GM12878 (cell line): ENCODE results near the gene NLRC5. TPM values are rescaled to one million over a fixed set of nuclear protein-coding genes. Genes with fewer than 3 reads are reported as not detected.

Experiments
- ATAC-seq: fragments of 200-7000 bp; cut with Tn5 transposase; 3 replicates; pipeline ENCODE4 v1.9.1; 2020; ENCODE audit warnings: mild to moderate bottlenecking, moderate library complexity
- BruUV-seq: library from RNA; stranded (reverse); fragments of 400-500 nt; replicated peaks from 2 replicates; lab custom pipeline; 2021; lab: Mats Ljungman, UMichigan
- CTCF ChIA-PET: fragments of 300-600 bp; sonication (Branson Sonifier 250); formaldehyde crosslinking; extraction: SDS; loops from one replicate; lab custom pipeline; 2021; ENCODE audit warnings: inconsistent platforms; lab: Yijun Ruan, JAX
- POLR2A ChIA-PET: fragments of 350-600 bp; formaldehyde crosslinking; extraction: SDS; loops from one replicate; lab custom pipeline; 2021; ENCODE audit warnings: inconsistent platforms; lab: Charles Lee
- RAD21 ChIA-PET: fragments of 300-600 bp; sonication (Branson Sonifier 250); formaldehyde crosslinking; loops from one replicate; lab custom pipeline; 2023; ENCODE audit warnings: antibody characterized with exemption; ENCODE audit not compliant: unreplicated experiment; lab: Charles Lee
- SMC1A ChIA-PET: fragments of 300-600 bp; sonication (Branson Sonifier 250); formaldehyde crosslinking; loops from one replicate; lab custom pipeline; 2023; ENCODE audit not compliant: unreplicated experiment, uncharacterized antibody; lab: Charles Lee
- DNase-seq: peaks from one replicate; pipeline ENCODE4 v3.0.0-alpha.2; 2011; ENCODE audit warnings: low read depth, low spot score
- FAIRE-seq: peaks from 3 replicates; lab custom pipeline; 2011; peaks lifted over from hg19 to GRCh38; lab: Jason Lieb, UNC
- H2AFZ ChIP-seq: 2 replicates; pipeline ENCODE4 v1.6.0; 2011; ENCODE audit warnings: low read depth, low read length, control low read depth; ENCODE audit not compliant: control insufficient read depth
- H3K27ac ChIP-seq: 2 replicates; pipeline ENCODE4 v1.5.1; 2011; ENCODE audit warnings: control low read depth; ENCODE audit not compliant: control insufficient read depth, insufficient read depth
- H3K27me3 ChIP-seq, 2 experiments: replicated peaks in 1 of 2; 2 replicates each; pipeline versions ENCODE4 v1.6.0 to v1.6.1; 2011; ENCODE audit warnings: low read length in 1 of 2; ENCODE audit not compliant: control insufficient read depth in 2 of 2, insufficient read depth in 2 of 2
- H3K36me3 ChIP-seq, 2 experiments: 2 replicates each; pipeline ENCODE4 v1.5.1; 2011; ENCODE audit warnings: low read length in 1 of 2; ENCODE audit not compliant: control insufficient read depth in 2 of 2, insufficient read depth in 2 of 2
- H3K4me1 ChIP-seq: 2 replicates; pipeline ENCODE4 v1.6.1; 2011; ENCODE audit warnings: mild to moderate bottlenecking, low read length, moderate library complexity, mixed read lengths; ENCODE audit not compliant: control insufficient read depth, insufficient read depth
- H3K4me2 ChIP-seq: 2 replicates; pipeline ENCODE4 v1.6.0; 2011; ENCODE audit warnings: control low read depth; ENCODE audit not compliant: control insufficient read depth, insufficient read depth
- H3K4me3 ChIP-seq: fragments of 200-600 bp; sonication (generic); 2 replicates; pipeline ENCODE4 v1.5.1; 2016
- H3K79me2 ChIP-seq: 2 replicates; pipeline ENCODE4 v1.6.0; 2011; ENCODE audit warnings: low read length; ENCODE audit not compliant: control insufficient read depth, insufficient read depth
- H3K9ac ChIP-seq: 2 replicates; pipeline ENCODE4 v1.8.0; 2011; ENCODE audit warnings: low read length, control low read depth, mixed read lengths; ENCODE audit not compliant: control insufficient read depth, insufficient read depth
- H3K9me3 ChIP-seq: replicated peaks from 3 replicates; pipeline ENCODE4 v1.5.1; 2011; ENCODE audit warnings: mild to moderate bottlenecking, low read length; ENCODE audit not compliant: control insufficient read depth, insufficient read depth
- H4K20me1 ChIP-seq: 2 replicates; pipeline ENCODE4 v1.6.0; 2011; ENCODE audit not compliant: control insufficient read depth, insufficient read depth
- ASH2L ChIP-seq: fragments of 300-600, 200-600 bp; sonication (generic); IDR thresholded peaks from 2 replicates; pipeline ENCODE4 v1.6.1; 2017; ENCODE audit warnings: low read depth, mild to moderate bottlenecking, borderline replicate concordance
- EP300 ChIP-seq, 2 experiments: fragments of 150-350 bp in 1 of 2; IDR thresholded peaks; 2 replicates each; pipeline ENCODE4 v1.6.1; 2011 to 2012; ENCODE audit warnings: low read depth in 2 of 2, low read length in 2 of 2, borderline replicate concordance in 1 of 2, improper control_type of control experiment in 1 of 2, inconsistent platforms in 1 of 2; ENCODE audit not compliant: control insufficient read depth in 1 of 2
- FOXM1 ChIP-seq: IDR thresholded peaks from 2 replicates; pipeline ENCODE4 v1.6.1; 2012; ENCODE audit warnings: low read depth, mild to moderate bottlenecking, inconsistent platforms, low read length, moderate library complexity
- GATAD2B ChIP-seq: fragments of 450-650 bp; conservative IDR thresholded peaks from 2 replicates; pipeline ENCODE4 v1.6.1; 2017; ENCODE audit warnings: low read depth, mild to moderate bottlenecking, moderate library complexity
- MAX ChIP-seq: IDR thresholded peaks from 2 replicates; pipeline ENCODE4 v1.6.1; 2012; ENCODE audit warnings: low read depth, low read length, improper control_type of control experiment
- NRF1 ChIP-seq: conservative IDR thresholded peaks from 2 replicates; pipeline ENCODE4 v1.6.1; 2011; ENCODE audit warnings: mild to moderate bottlenecking, low read depth, low read length, improper control_type of control experiment
- SPI1 ChIP-seq: IDR thresholded peaks from 2 replicates; pipeline ENCODE4 v1.6.1; 2011; ENCODE audit warnings: low read depth, mild to moderate bottlenecking, low read length, moderate library complexity, borderline replicate concordance; ENCODE audit not compliant: insufficient read depth
- STAT1 ChIP-seq: fragments of 450-650 bp; conservative IDR thresholded peaks from 2 replicates; pipeline ENCODE4 v1.6.1; 2014; ENCODE audit warnings: antibody characterized with exemption, mild to moderate bottlenecking
- ZSCAN29 ChIP-seq: fragments of 450-650 bp; IDR thresholded peaks from 2 replicates; pipeline ENCODE4 v1.6.1; 2017; ENCODE audit warnings: mild to moderate bottlenecking, moderate library complexity
- WGBS: methylation state at CpG from one replicate; pipeline ENCODE4 v1.1.6; 2016; ENCODE audit warnings: low lambda C conversion rate; ENCODE audit not compliant: insufficient replicate concordance, insufficient coverage; ENCODE audit errors: missing lambda C conversion rate; 5-methylcytosine and 5-hydroxymethylcytosine counted together
- in situ Hi-C: fragments of 300-500 bp; cut with MboI; formaldehyde crosslinking; loops from 9 replicates; pipeline ENCODE4 v1.14.3; 2018; ENCODE audit warnings: mixed read lengths
- intact Hi-C: fragments of 100-400 bp; cut with micrococcal nuclease; formaldehyde crosslinking; loops from one replicate; pipeline ENCODE4 v1.14.2; 2022; ENCODE audit not compliant: unreplicated experiment
- polyA plus RNA-seq, 11 experiments: library from polyadenylated mRNA; depleted of rRNA in 4 of 11; unstranded in 6 of 11; stranded (reverse) in 5 of 11; fragments of >200 nt; fragmentation: Nextera tagmentation in 4 of 11; fragmentation: Illumina TruSeq in 1 of 11; extraction: Ambion mirVana in 4 of 11; extraction: Trizol in 1 of 11; gene quantifications; 1 replicate in 1 of 11; 2 replicates in 10 of 11; pipeline versions ENCODE4 v1.2.1 to v1.2.3, GENCODE V29; 2011 to 2016; ENCODE audit warnings: inconsistent platforms in 2 of 11, missing spikeins in 2 of 11, low read depth in 1 of 11
- total RNA-seq, 4 experiments: library from RNA; depleted of rRNA in 3 of 4; stranded (reverse); fragments of >200 nt in 3 of 4; fragmentation: Illumina TruSeq in 1 of 4; extraction: Trizol in 1 of 4; gene quantifications; 2 replicates each; pipeline versions ENCODE4 v1.2.1 to v1.2.3, GENCODE V29; 2013 to 2021

Gene NLRC5
- total and polyA plus RNA-seq, 10 of the 15 experiments (the other 5 are each of a cell fraction or from before 2014, with no cell fraction given) = 13.1 to 105 (median 57.3) TPM

- FAIRE-seq (no peak), DNase-seq (no peak), ATAC-seq (no peak)
- H3K9me3 ChIP-seq = no peaks in the 10 kb centered on the region
- no peak overlapping the region for H3K4me2 ChIP-seq
- H3K36me3 ChIP-seq = peaks cover 17 to 20% of the 10 kb centered on the region in 2 experiments
- no peak overlapping the region for H3K27ac ChIP-seq
- no peak overlapping the region for H2AFZ ChIP-seq
- RAD21 ChIA-PET = interaction anchor here (1.3 kb wide), 1 partner anchor 13 kb away, joined by 3 read pairs; no protein-coding TSS in a partner anchor
- TF ChIP-seq NRF1 (no peak), MAX (no peak), FOXM1 (no peak), ZSCAN29 (no peak), ASH2L (no peak), EP300 (IDR thresholded peaks at IDR 0.05; ENCODE audit: borderline replicate concordance in 1 of 2, control insufficient read depth in 1 of 2, low read depth in 2 of 2, low read length in 2 of 2) (no peak), GATAD2B (no peak), SPI1 (no peak), STAT1 (no peak)
- intact Hi-C loops (no loop called here), in situ Hi-C loops (no loop called here)
- no peak overlapping the region for H3K9ac ChIP-seq
- H3K27me3 ChIP-seq = no peaks in the 10 kb centered on the region
- BruUV-seq = no TSS peak
- SMC1A ChIA-PET = no interaction called here
- POLR2A ChIA-PET = no interaction called here
- no peak overlapping the region for H3K4me3 ChIP-seq
- CTCF ChIA-PET = interaction anchor here (1.2 kb wide), 1 partner anchor 9 kb away, joined by 3 read pairs; no protein-coding TSS in a partner anchor
- H4K20me1 ChIP-seq = no peaks in the 10 kb centered on the region
- peaks cover 9% of the 10 kb centered on the region for H3K4me1 ChIP-seq
- no peaks in the 10 kb centered on the region for H3K79me2 ChIP-seq
- WGBS = 54% methylated on average over 7 of the region's 7 CpGs
Observed at GRCh38 chr16:57054771-57055170, 65.4 kb downstream of the NLRC5 start.
